ENCODE data around the gene TMEM132D. TPM values are rescaled to one million over a fixed set of nuclear protein-coding genes. Genes with fewer than 3 reads are reported as not detected.

TMEM132D gene
- total and polyA plus RNA-seq, 2 donors: 0.32 TPM; not detected in 1

DNA sequence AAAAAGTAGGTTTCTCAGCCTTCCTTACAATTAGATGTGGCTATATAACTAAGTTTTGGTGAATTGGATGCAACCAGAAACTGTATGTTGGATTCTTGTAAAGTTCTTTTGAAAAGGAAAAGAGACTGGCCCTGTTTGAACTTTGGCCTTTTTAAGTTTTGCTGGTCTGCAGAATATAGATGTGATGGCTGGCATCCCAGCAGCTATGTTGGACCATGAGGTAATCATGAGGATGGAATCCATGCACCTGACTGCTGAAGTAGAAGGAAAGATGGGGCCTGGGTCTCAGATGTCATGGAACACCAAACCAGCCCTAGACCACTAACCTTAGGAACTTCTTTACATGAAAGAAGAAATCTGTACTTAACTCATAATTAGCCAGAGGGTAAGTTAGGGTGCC lies 568.1 kb downstream of the TMEM132D start:
- no peak overlapping the region for H3K4me3 ChIP-seq (ENCODE audit: low read depth, low read length)
- no peaks in the 10 kb centered on the region for H3K4me1 ChIP-seq (ENCODE audit: insufficient read depth)
- no peak for DNase-seq (ENCODE audit: extremely low spot score)
- H3K36me3 ChIP-seq (ENCODE audit: insufficient read depth): no peaks in the 10 kb centered on the region
- H3K27ac ChIP-seq (ENCODE audit: low read depth): no peak overlapping the region

DNA sequence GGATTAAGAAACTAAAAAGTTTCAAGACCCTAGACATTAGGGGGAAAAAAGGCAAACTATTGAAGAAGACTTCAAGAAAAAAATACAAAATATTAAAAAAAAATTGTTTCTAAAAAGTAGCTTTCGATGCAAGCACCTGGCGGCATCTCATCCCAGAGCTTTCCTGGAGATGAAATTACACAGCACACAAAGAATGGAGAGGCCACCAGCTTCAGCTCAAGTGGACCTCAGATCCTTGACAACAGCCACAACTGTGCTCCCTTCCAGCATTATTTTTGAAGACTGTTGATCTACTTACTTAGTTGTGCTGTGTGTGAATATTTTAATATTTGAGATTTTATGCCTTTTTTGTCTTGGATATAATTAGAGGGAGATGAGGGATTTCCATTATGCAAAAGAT lies 571.5 kb downstream of the TMEM132D start:
- Histone ChIP-seq H3K4me1 (ENCODE audit: insufficient read depth) (no peaks in the 10 kb centered on the region), H3K27ac (ENCODE audit: low read depth) (no peak overlapping the region), H3K4me3 (ENCODE audit: low read depth, low read length) (no peak overlapping the region), H3K36me3 (ENCODE audit: insufficient read depth) (no peaks in the 10 kb centered on the region)
- 92% methylated on average over 2 of the region's 2 CpGs for WGBS
- no peak for DNase-seq (ENCODE audit: extremely low spot score)

DNA sequence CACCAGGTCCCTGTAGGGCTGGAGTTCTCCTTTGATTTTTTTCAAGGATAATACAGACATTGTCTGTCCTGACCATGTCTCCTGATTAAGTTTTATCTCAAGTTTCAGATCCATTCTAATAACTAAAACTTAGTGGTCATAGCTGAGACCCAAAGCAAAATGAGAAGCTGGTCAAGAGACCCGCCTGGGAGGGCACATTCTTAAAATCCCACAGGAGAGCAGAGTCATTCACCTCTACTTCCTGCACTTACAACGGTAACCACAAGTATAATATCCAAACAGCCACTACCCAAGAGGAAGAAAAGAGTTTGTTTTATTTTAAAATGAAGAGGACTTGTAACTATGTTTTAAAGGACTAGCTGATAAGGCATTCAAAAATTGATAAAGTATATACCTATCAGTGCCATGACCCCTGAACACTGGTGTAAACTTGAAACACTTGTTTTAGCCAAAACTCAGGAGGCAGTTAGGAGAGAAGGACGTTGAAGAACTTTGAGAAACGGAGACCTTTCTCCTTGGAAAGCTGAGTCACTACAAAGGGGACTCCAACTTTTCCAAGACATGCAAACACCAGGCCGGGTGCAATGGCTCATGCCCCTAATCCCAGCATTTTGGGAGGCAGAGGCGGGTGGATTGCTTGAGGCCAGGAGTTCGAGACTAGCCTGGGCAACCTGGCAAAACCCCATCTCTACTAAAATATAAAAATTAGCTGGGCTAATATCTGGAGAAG lies 572.3 kb downstream of the TMEM132D start:
- Histone ChIP-seq H3K4me3 (ENCODE audit: low read depth, low read length) (no peak overlapping the region), H3K27ac (ENCODE audit: low read depth) (no peak overlapping the region), H3K36me3 (ENCODE audit: insufficient read depth) (no peaks in the 10 kb centered on the region), H3K4me1 (ENCODE audit: insufficient read depth) (no peaks in the 10 kb centered on the region)
- DNase-seq (ENCODE audit: extremely low spot score): no peak
- WGBS: 69% methylated on average over 7 of the region's 7 CpGs

DNA sequence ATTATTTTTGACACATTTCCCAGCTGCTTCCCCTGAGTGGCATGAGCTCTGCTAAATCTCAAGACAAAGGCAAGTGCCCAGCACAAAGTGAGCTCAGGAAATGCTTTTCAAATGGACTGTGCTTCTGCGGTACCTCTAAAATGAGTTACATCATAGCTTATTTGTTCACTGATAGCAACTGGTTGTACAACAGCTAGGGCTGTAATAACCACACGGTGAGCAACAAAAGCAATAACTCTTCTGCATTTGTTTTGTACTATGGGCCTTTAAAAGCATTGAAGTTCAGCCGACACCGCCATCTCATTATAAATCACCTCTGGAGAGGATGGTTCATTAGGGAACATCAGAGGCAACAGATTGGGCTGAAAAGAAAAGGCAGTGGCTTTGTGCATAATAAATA lies 575.6 kb downstream of the TMEM132D start:
- Histone ChIP-seq H3K4me3 (ENCODE audit: low read depth, low read length) (no peak overlapping the region), H3K4me1 (ENCODE audit: insufficient read depth) (no peaks in the 10 kb centered on the region), H3K36me3 (ENCODE audit: insufficient read depth) (no peaks in the 10 kb centered on the region), H3K27ac (ENCODE audit: low read depth) (no peak overlapping the region)
- WGBS: 62% methylated on average over 4 of the region's 4 CpGs
- no peak for DNase-seq (ENCODE audit: extremely low spot score)

- no peak overlapping the region for H3K27ac ChIP-seq (ENCODE audit: low read depth)
- no peak for DNase-seq (ENCODE audit: extremely low spot score)
- H3K4me3 ChIP-seq (ENCODE audit: low read depth, low read length): no peak overlapping the region
- WGBS: 87% methylated on average over 2 of the region's 2 CpGs
- no peaks in the 10 kb centered on the region for H3K4me1 ChIP-seq (ENCODE audit: insufficient read depth)
- no peaks in the 10 kb centered on the region for H3K36me3 ChIP-seq (ENCODE audit: insufficient read depth)
Measured at GRCh38 chr12:129325566-129325965, 578.3 kb downstream of the TMEM132D start.

DNA sequence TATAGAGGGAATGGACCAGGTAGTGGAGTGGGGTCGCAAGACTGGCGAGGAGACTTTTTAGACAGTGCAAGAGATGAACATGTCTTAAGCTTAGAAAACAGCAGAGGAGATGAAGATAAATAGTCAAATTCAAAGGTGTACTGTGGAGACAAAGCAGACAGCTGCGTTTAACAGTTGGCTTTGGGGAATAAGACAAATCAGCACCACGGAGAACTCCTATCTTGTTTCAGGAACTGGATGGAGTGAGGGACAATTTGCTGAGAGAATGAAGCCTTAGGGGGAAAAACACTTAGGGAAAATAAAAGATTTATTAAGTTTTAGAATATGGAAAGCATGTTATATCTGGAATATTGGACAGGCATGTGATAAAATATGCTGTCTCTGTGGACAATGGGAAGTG lies 591.8 kb downstream of the TMEM132D start:
- H3K4me3 ChIP-seq (ENCODE audit: low read depth, low read length): no peak overlapping the region
- 43% methylated on average over 4 of the region's 4 CpGs for WGBS
- no peak for DNase-seq (ENCODE audit: extremely low spot score)
- H3K36me3 ChIP-seq (ENCODE audit: insufficient read depth): no peaks in the 10 kb centered on the region
- H3K4me1 ChIP-seq (ENCODE audit: insufficient read depth): no peaks in the 10 kb centered on the region
- H3K27ac ChIP-seq (ENCODE audit: low read depth): no peak overlapping the region

GRCh38 chr12:129310346-129310745 lies 593.5 kb downstream of the TMEM132D start:
- no peak for DNase-seq (ENCODE audit: extremely low spot score)
- H3K36me3 ChIP-seq (ENCODE audit: insufficient read depth): no peaks in the 10 kb centered on the region
- H3K4me3 ChIP-seq (ENCODE audit: low read depth, low read length): no peak overlapping the region
- H3K4me1 ChIP-seq (ENCODE audit: insufficient read depth): no peaks in the 10 kb centered on the region
- no peak overlapping the region for H3K27ac ChIP-seq (ENCODE audit: low read depth)
- 78% methylated on average over 2 of the region's 2 CpGs for WGBS

GRCh38 chr12:129305851-129306250 lies 598.0 kb downstream of the TMEM132D start:
- no peak for DNase-seq (ENCODE audit: extremely low spot score)
- Histone ChIP-seq H3K4me3 (ENCODE audit: low read depth, low read length) (no peak overlapping the region), H3K36me3 (ENCODE audit: insufficient read depth) (no peaks in the 10 kb centered on the region), H3K4me1 (ENCODE audit: insufficient read depth) (no peaks in the 10 kb centered on the region), H3K27ac (ENCODE audit: low read depth) (no peak overlapping the region)
- WGBS: 77% methylated on average over 4 of the region's 4 CpGs

DNA sequence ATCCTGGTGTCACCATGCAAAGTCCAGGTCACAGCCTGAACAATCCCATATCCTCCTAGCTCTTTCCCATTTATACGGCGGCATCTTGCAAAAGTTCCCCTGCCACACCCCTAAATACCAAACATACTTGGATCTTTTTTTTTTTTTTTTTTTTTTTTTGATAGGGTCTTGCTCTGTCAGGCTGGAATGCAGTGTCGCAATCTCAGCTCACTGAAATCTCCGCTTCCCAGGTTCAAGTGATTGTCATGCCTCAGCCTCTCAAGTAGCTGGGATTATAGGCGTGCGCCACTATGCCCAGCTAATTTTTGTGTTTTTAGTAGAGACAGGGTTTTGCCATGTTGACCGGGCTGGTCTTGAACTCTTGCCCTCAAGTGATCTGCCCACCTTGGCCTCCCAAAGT lies 599.3 kb downstream of the TMEM132D start:
- Histone ChIP-seq H3K4me1 (ENCODE audit: insufficient read depth) (no peaks in the 10 kb centered on the region), H3K36me3 (ENCODE audit: insufficient read depth) (no peaks in the 10 kb centered on the region), H3K4me3 (ENCODE audit: low read depth, low read length) (no peak overlapping the region), H3K27ac (ENCODE audit: low read depth) (no peak overlapping the region)
- 87% methylated on average over 7 of the region's 7 CpGs for WGBS
- no peak for DNase-seq (ENCODE audit: extremely low spot score)

- Histone ChIP-seq H3K4me3 (ENCODE audit: low read depth, low read length) (no peak overlapping the region), H3K36me3 (ENCODE audit: insufficient read depth) (no peaks in the 10 kb centered on the region), H3K4me1 (ENCODE audit: insufficient read depth) (no peaks in the 10 kb centered on the region), H3K27ac (ENCODE audit: low read depth) (no peak overlapping the region)
- 88% methylated on average over 8 of the region's 8 CpGs for WGBS
- DNase-seq (ENCODE audit: extremely low spot score): no peak
Measured at GRCh38 chr12:129300011-129300410, 603.8 kb downstream of the TMEM132D start.

DNA sequence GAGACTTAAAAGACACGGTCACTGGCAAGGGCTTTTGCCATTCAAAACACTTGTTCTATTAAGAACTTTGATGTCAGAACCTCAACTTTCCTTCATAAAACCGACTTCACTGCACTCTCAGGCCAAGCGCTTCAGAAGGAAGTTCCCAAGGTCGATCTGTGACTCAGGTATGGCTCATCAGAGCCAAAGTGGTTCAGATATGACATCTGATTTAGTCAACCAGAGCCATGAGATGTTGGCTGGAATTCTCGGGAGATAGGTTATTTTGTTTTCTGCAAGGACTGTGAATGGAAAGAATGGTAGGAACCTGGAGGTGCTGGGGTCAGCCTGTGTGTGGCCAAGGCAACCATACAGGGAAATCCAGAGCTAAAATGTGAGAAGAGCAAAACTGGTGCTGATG lies 604.9 kb downstream of the TMEM132D start:
- WGBS: 81% methylated on average over 5 of the region's 5 CpGs
- H3K4me3 ChIP-seq (ENCODE audit: low read depth, low read length): no peak overlapping the region

DNA sequence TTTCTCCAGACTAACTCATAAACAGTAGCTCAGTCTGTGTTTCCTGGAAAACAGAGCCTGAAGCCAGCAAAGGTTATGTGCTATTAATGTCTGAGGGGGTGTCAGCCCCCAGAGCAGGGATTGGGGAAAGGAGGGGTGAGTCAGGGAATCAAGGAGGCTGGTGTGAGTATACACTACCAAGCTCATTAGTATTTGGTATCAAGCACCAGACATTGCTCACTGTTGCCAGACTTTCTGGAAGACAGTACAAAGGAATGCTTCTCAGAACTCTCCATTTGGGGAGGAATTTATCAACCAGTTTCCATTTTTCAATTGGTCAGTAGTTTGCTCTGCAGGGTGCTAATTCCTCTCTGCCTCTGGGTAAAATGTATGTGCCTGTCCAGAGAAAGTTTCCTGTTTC lies 607.2 kb downstream of the TMEM132D start:
- Histone ChIP-seq H3K36me3 (ENCODE audit: insufficient read depth) (no peaks in the 10 kb centered on the region), H3K4me3 (ENCODE audit: low read depth, low read length) (no peak overlapping the region), H3K4me1 (ENCODE audit: insufficient read depth) (no peaks in the 10 kb centered on the region), H3K27ac (ENCODE audit: low read depth) (no peak overlapping the region)
- DNase-seq (ENCODE audit: extremely low spot score): no peak

More for the DNA sequence above, 604.9 kb downstream of the TMEM132D start:
- H3K36me3 ChIP-seq (ENCODE audit: insufficient read depth): no peaks in the 10 kb centered on the region
- H3K4me1 ChIP-seq (ENCODE audit: insufficient read depth): no peaks in the 10 kb centered on the region
- no peak for DNase-seq (ENCODE audit: extremely low spot score)
- H3K27ac ChIP-seq (ENCODE audit: low read depth): no peak overlapping the region

DNA sequence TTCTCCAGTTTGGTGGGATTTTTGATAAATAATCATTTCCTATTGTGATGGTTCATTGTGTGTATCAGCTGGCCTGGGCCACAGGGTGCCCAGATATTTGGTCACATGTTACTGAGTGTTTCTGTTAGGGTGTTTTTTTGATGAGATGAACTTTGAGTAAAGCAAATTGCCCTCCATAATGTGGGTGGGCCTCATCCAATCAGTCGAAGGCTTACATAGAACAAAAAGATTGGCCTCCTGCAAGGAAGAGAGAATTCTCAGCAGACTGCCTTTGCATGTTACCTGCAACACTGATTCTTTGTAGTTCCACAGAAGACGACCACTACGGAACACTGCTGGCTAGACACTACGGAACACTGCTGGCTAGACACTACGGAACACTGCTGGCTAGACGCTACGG lies 609.0 kb downstream of the TMEM132D start:
- DNase-seq (ENCODE audit: extremely low spot score): no peak
- WGBS: 94% methylated on average over 7 of the region's 7 CpGs
- H3K4me3 ChIP-seq (ENCODE audit: low read depth, low read length): no peak overlapping the region
- H3K27ac ChIP-seq (ENCODE audit: low read depth): no peak overlapping the region
- no peaks in the 10 kb centered on the region for H3K36me3 ChIP-seq (ENCODE audit: insufficient read depth)
- H3K4me1 ChIP-seq (ENCODE audit: insufficient read depth): no peaks in the 10 kb centered on the region

GRCh38 chr12:129279771-129280170 lies 624.1 kb downstream of the TMEM132D start:
- Histone ChIP-seq H3K36me3 (ENCODE audit: insufficient read depth) (no peaks in the 10 kb centered on the region), H3K4me1 (ENCODE audit: insufficient read depth) (no peaks in the 10 kb centered on the region), H3K4me3 (ENCODE audit: low read depth, low read length) (no peak overlapping the region), H3K27ac (ENCODE audit: low read depth) (no peak overlapping the region)
- WGBS: 87% methylated on average over 5 of the region's 5 CpGs
- no peak for DNase-seq (ENCODE audit: extremely low spot score)

Measured in urinary bladder (tissue), 4 donors.